Hepatocyte (in vitro differentiated cells): Measurements from ENCODE around the gene ITGB1BP1. TPM values are rescaled to one million over a fixed set of nuclear protein-coding genes. Genes with fewer than 3 reads are reported as not detected.

ENCODE experiments used
- DNase-seq: peaks from one replicate; pipeline ENCODE4 v3.0.0-alpha.2; 2016; ENCODE audit warnings: low spot score
- H2AFZ ChIP-seq: fragments of 200-600 bp; sonication (generic); 2 replicates; pipeline ENCODE4 v1.6.0; 2016; ENCODE audit warnings: antibody characterized with exemption, mild to moderate bottlenecking
- H3K27ac ChIP-seq: fragments of 200-600 bp; sonication (generic); 2 replicates; pipeline ENCODE4 v1.5.1; 2016; ENCODE audit warnings: mild to moderate bottlenecking
- H3K27me3 ChIP-seq: fragments of 200-600 bp; sonication (generic); 2 replicates; pipeline ENCODE4 v1.6.1; 2016
- H3K36me3 ChIP-seq: fragments of 200-600 bp; sonication (generic); replicated peaks from 2 replicates; pipeline ENCODE4 v1.5.1; 2016; ENCODE audit warnings: low read depth; ENCODE audit not compliant: insufficient read depth
- H3K4me1 ChIP-seq: fragments of 200-600 bp; sonication (generic); 2 replicates; pipeline ENCODE4 v1.5.1; 2016; ENCODE audit warnings: mild to moderate bottlenecking, moderate library complexity; ENCODE audit not compliant: insufficient read depth
- H3K4me2 ChIP-seq: fragments of 200-600 bp; sonication (generic); 2 replicates; pipeline ENCODE4 v1.6.0; 2016
- H3K4me3 ChIP-seq: fragments of 200-600 bp; sonication (generic); 2 replicates; pipeline ENCODE4 v1.5.1; 2016; ENCODE audit warnings: mild to moderate bottlenecking
- H3K79me2 ChIP-seq: fragments of 200-600 bp; sonication (generic); 2 replicates; pipeline ENCODE4 v1.6.0; 2017; ENCODE audit warnings: mild to moderate bottlenecking
- H3K9me2 ChIP-seq: fragments of 200-600 bp; sonication (generic); replicated peaks from 2 replicates; pipeline ENCODE4 v1.6.0; 2017; ENCODE audit warnings: mild to moderate bottlenecking; ENCODE audit not compliant: insufficient read depth
- H3K9me3 ChIP-seq: fragments of 200-600 bp; sonication (generic); 2 replicates; pipeline ENCODE4 v1.5.1; 2016; ENCODE audit warnings: low read depth, mild to moderate bottlenecking
- H4K20me1 ChIP-seq: fragments of 200-600 bp; sonication (generic); 2 replicates; pipeline ENCODE4 v1.6.0; 2016; ENCODE audit warnings: mild to moderate bottlenecking; ENCODE audit not compliant: insufficient read depth, poor library complexity, severe bottlenecking
- CTCF ChIP-seq: fragments of 200-600 bp; sonication (generic); IDR thresholded peaks from 2 replicates; pipeline ENCODE4 v1.5.1; 2016; ENCODE audit warnings: antibody characterized with exemption, mild to moderate bottlenecking; ENCODE audit not compliant: poor library complexity
- EZH2 ChIP-seq: fragments of 200-600 bp; sonication (generic); IDR thresholded peaks from 2 replicates; pipeline ENCODE4 v1.6.1; 2016; ENCODE audit warnings: antibody characterized with exemption, mild to moderate bottlenecking, borderline replicate concordance
- EZH2phosphoT487 ChIP-seq: fragments of 200-600 bp; sonication (generic); IDR thresholded peaks from one replicate; pipeline ENCODE4 v1.6.1; 2018; ENCODE audit warnings: antibody characterized with exemption, mild to moderate bottlenecking, low read depth, moderate library complexity; ENCODE audit not compliant: unreplicated experiment, severe bottlenecking
- WGBS: methylation state at CpG from one replicate; pipeline ENCODE4 v1.1.6; 2016; ENCODE audit warnings: low lambda C conversion rate; ENCODE audit errors: missing lambda C conversion rate; 5-methylcytosine and 5-hydroxymethylcytosine counted together
- polyA plus RNA-seq: library from polyadenylated mRNA; unstranded; fragments of >200 nt; fragmentation: Nextera tagmentation; extraction: Ambion mirVana; gene quantifications from 2 replicates; pipeline ENCODE4 v1.2.1, GENCODE V29; 2016
- total RNA-seq: library from RNA; depleted of rRNA; stranded (reverse); fragments of >200 nt; gene quantifications from 2 replicates; pipeline ENCODE4 v1.2.3, GENCODE V29; 2014

The ITGB1BP1 gene
- total and polyA plus RNA-seq, 2 experiments from 2014 or later = 17.4 to 51.8 TPM

GRCh38 chr2:9405636-9406035 lies 17.7 kb downstream of the ITGB1BP1 start:
- Histone ChIP-seq H3K9me2 (no peaks in the 10 kb centered on the region), H3K4me1 (no peaks in the 10 kb centered on the region), H4K20me1 (no peaks in the 10 kb centered on the region), H3K27me3 (no peaks in the 10 kb centered on the region), H3K27ac (no peak overlapping the region), H3K4me2 (no peak overlapping the region), H3K4me3 (no peak overlapping the region), H3K9me3 (no peaks in the 10 kb centered on the region), H2AFZ (no peak overlapping the region), H3K79me2 (no peaks in the 10 kb centered on the region), H3K36me3 (no peaks in the 10 kb centered on the region)
- no peak for TF ChIP-seq CTCF
- 97% methylated on average over 2 of the region's 2 CpGs for WGBS
- DNase-seq = no peak

GRCh38 chr2:9404451-9404850 lies 18.9 kb downstream of the ITGB1BP1 start:
- H3K27me3 ChIP-seq = no peaks in the 10 kb centered on the region
- TF ChIP-seq CTCF (no peak), EZH2 (no peak), EZH2phosphoT487 (no peak)
- H3K27ac ChIP-seq = no peak overlapping the region
- H3K4me3 ChIP-seq = no peak overlapping the region
- H4K20me1 ChIP-seq = no peaks in the 10 kb centered on the region
- H2AFZ ChIP-seq = no peak overlapping the region
- no peaks in the 10 kb centered on the region for H3K79me2 ChIP-seq
- H3K9me3 ChIP-seq = no peaks in the 10 kb centered on the region
- WGBS = 80% methylated on average over 4 of the region's 4 CpGs
- H3K9me2 ChIP-seq = no peaks in the 10 kb centered on the region
- no peaks in the 10 kb centered on the region for H3K4me1 ChIP-seq
- no peak overlapping the region for H3K4me2 ChIP-seq
- no peaks in the 10 kb centered on the region for H3K36me3 ChIP-seq
- DNase-seq = no peak

DNA sequence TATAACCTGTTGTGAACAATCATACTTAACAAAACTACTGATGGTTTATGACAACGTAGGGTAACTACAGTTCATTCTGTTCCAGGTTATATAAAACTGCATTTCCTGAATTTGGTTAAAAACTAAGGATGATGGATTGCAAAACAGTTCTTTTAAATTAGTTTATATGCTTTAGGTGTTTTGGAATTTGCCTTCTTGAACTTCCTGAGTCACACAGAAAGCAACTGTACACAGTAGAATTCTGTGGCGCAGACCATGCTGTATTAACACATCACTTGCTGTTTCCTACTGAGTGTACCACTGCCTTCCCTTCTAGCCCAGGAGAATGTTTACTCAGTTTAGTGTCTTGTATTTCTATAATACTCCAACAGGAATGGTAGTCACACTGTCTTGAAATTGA lies 19.4 kb downstream of the ITGB1BP1 start:
- TF ChIP-seq EZH2phosphoT487 = no peak
- TF ChIP-seq CTCF = no peak
- no peak for TF ChIP-seq EZH2
- Histone ChIP-seq H3K79me2 (no peaks in the 10 kb centered on the region), H2AFZ (no peak overlapping the region), H3K9me3 (no peaks in the 10 kb centered on the region), H3K4me1 (no peaks in the 10 kb centered on the region), H3K27ac (no peak overlapping the region), H4K20me1 (no peaks in the 10 kb centered on the region), H3K4me3 (no peak overlapping the region), H3K9me2 (no peaks in the 10 kb centered on the region), H3K36me3 (no peaks in the 10 kb centered on the region), H3K27me3 (no peaks in the 10 kb centered on the region), H3K4me2 (no peak overlapping the region)
- 81% methylated on average over 2 of the region's 2 CpGs for WGBS
- no peak for DNase-seq
